ENCODE data around the gene LZTR1. TPM values are rescaled to one million over a fixed set of nuclear protein-coding genes. Genes with fewer than 3 reads are reported as not detected.

Gene LZTR1
- total RNA-seq, 2 experiments from 2014 or later, result 48.4 to 51.3 TPM

DNA sequence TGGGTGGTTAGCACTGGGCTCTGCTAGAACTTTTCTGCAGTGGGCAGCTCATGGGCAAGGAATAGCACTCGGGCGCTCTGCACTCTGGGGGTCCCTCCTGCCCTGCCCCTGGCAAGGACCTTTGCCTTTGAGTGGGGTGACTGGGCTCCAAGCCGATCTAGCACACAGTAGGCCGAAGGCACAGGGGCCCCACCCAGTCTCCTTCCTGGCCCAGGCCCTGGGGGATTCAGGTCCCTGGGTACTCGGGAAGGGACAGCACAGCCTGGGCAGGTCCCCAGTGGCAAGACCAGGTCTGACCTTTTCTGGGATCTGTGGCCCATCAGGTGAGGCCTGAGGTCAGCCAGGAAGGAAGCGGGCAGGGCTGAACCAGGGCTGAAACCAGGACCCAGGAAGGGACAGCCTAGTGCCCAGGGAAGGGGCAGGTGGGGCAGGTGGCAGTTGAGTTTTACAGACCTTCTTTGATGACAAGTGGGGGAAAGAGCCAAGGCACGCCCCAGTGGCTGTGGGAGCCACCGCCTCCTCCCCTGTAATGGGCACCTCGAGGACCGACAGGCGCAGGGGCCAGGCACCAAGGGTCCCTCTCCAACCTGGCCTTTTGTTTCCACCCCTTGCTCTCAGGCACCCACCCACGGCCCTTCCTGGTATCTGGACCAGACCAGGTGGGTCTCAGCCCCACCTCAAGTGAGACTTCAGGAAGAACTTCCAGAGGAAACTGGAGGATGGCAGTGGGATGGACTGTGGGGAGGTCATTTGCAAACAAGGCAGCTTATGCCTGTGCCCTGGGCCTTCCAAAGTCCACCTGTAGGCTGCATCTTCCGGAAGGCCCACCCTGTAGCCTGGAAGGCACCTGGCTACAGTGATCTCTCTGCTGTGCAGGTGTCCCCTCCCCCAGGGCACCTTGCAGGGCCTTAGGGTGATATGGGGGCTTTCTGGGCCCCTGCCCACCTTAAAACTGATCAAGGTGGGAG is 15.9 kb upstream of the LZTR1 start:
- Histone ChIP-seq H3K4me1 (ENCODE audit: insufficient read depth, low read length) (peaks cover 24% of the 10 kb centered on the region), H3K27ac (ENCODE audit: low read depth in 1 of 2, low read length in 2 of 2) (no peak overlapping the region), H3K9me3 (ENCODE audit: control insufficient read depth in 1 of 2, insufficient read depth in 1 of 2, low read length in 2 of 2) (no peaks in the 10 kb centered on the region), H3K27me3 (ENCODE audit: control insufficient read depth in 1 of 2, insufficient read depth in 2 of 2, low read length in 2 of 2) (peaks cover 2 to 8% of the 10 kb centered on the region in 2 experiments), H3K4me3 (ENCODE audit: low read length) (no peak overlapping the region), H3K36me3 (ENCODE audit: insufficient read depth, low read length) (no peaks in the 10 kb centered on the region)
- H3K4me3 Mint-ChIP-seq, result peak overlapping the region; percentile 51
- ChIA-PET POLR2A (no interaction called here), CTCF (no interaction called here)
- H3K9me3 Mint-ChIP-seq, result no peaks in the 10 kb centered on the region
- H3K36me3 Mint-ChIP-seq (ENCODE audit: low read depth), result no peaks in the 10 kb centered on the region
- H3K27ac Mint-ChIP-seq, result no peak overlapping the region
- peaks cover 11% of the 10 kb centered on the region for H3K4me1 Mint-ChIP-seq (ENCODE audit: low read depth)
- intact Hi-C loops (cut with DNase I, micrococcal nuclease), result no loop called here
- peaks cover 17% of the 10 kb centered on the region for H3K27me3 Mint-ChIP-seq
- TF ChIP-seq, protein P1, sequence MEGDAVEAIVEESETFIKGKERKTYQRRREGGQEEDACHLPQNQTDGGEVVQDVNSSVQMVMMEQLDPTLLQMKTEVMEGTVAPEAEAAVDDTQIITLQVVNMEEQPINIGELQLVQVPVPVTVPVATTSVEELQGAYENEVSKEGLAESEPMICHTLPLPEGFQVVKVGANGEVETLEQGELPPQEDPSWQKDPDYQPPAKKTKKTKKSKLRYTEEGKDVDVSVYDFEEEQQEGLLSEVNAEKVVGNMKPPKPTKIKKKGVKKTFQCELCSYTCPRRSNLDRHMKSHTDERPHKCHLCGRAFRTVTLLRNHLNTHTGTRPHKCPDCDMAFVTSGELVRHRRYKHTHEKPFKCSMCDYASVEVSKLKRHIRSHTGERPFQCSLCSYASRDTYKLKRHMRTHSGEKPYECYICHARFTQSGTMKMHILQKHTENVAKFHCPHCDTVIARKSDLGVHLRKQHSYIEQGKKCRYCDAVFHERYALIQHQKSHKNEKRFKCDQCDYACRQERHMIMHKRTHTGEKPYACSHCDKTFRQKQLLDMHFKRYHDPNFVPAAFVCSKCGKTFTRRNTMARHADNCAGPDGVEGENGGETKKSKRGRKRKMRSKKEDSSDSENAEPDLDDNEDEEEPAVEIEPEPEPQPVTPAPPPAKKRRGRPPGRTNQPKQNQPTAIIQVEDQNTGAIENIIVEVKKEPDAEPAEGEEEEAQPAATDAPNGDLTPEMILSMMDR (IDR thresholded peaks at IDR 0.05), result no peak
- DNase-seq (no peak), ATAC-seq (ENCODE audit: poor library complexity) (no peak)

DNA sequence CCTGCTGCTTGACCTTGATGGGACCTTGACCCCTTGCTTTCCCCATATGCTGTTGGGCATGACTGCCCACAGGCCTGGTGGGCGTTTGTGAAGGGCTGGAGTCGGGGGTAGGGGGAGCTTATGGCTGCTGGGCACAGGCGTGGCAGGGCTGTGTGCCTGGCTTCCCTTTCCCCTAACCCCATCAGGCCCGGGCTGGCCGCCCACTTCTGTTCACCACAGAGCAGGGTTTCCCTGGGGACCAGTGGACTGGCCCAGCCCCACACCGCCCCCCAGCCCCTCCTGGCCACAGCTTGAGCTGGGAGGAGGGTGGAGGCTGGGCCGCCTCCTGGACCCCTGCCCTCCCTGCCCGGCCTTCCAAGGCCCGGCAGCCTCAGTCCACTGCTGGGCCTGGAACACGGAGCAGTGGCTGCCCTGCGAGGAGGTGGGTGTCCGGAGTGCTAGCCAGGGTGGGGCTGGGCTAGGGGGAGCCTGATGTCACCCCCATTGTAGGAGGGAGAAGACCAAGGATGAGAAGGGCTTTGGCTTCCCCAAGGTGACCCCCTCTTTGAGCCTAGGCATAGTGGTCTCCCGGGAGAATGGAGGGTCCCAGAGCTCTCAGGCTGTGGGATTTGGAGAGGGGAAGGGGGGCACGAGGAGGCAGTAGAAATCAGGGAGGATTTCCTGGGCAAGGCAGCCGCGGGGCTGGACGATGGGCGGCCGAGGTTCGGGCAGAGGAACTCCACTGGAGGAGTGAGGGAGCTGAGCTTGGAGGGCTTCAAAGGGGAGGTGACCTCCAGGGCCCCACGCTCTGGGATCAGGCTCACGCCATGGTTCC is 15.0 kb upstream of the LZTR1 start, which contains the start of gene AIFM3:
AIFM3 (plus strand) TSS at position 373 of the 814 bp plus-strand sequence. CDS start 690 bp downstream, outside the sequence.
- ATAC-seq (ENCODE audit: poor library complexity), result no peak
- peaks cover 11% of the 10 kb centered on the region for H3K27me3 Mint-ChIP-seq
- intact Hi-C loops (cut with DNase I, micrococcal nuclease), result no loop called here
- no peak within 1 kb of the TSS for H3K27ac Mint-ChIP-seq
- no peak within 1 kb of the TSS for H3K4me3 Mint-ChIP-seq
- TF ChIP-seq, protein P1 (IDR thresholded peaks at IDR 0.05), result no peak
- H3K4me1 ChIP-seq (ENCODE audit: insufficient read depth, low read length), result peaks cover 20% of the 10 kb centered on the region
- H3K9me3 Mint-ChIP-seq, result no peaks in the 10 kb centered on the region
- H3K36me3 Mint-ChIP-seq (ENCODE audit: low read depth), result no peaks in the 10 kb centered on the region
- DNase-seq, result no peak
- H3K36me3 ChIP-seq (ENCODE audit: insufficient read depth, low read length), result no peaks in the 10 kb centered on the region
- H3K4me1 Mint-ChIP-seq (ENCODE audit: low read depth), result peaks cover 6% of the 10 kb centered on the region
- ChIA-PET CTCF (no interaction called here), POLR2A (no interaction called here)
- H3K27ac ChIP-seq (ENCODE audit: low read depth in 1 of 2, low read length in 2 of 2), result no peak within 1 kb of the TSS
- H3K9me3 ChIP-seq (ENCODE audit: control insufficient read depth in 1 of 2, insufficient read depth in 1 of 2, low read length in 2 of 2), result no peaks in the 10 kb centered on the region
- H3K4me3 ChIP-seq (ENCODE audit: low read length), result no peak within 1 kb of the TSS
- peaks cover 2 to 8% of the 10 kb centered on the region in 2 experiments for H3K27me3 ChIP-seq (ENCODE audit: control insufficient read depth in 1 of 2, insufficient read depth in 2 of 2, low read length in 2 of 2)

DNA sequence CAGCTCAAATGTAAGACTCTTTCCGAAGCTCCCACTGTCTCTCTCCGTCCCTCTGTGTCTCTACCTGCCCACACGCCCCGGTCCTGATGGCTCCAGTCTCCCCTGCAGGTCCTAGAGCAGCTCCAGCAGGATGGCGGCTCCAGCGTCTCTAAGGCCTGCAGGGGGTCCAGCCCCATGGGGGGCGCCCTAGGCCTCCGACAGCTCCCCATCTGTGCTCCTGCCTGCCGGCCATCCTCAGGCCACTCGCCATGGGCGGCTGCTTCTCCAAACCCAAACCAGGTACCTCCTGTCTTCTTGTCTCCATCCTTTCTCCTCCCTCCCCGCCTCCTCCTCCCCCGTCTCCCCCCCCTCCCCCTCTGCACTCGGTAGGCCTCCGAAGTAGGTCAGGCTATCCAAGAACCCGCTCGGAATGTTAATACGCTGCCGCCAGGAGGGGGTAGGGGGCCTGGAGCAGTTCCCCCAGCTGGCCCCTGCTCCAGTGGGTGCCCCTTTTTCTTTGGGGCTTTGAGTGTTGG is 14.3 kb upstream of the LZTR1 start:
- H3K4me1 ChIP-seq (ENCODE audit: insufficient read depth, low read length), result peaks cover 20% of the 10 kb centered on the region
- no peak overlapping the region for H3K27ac ChIP-seq (ENCODE audit: low read depth in 1 of 2, low read length in 2 of 2)
- ATAC-seq (ENCODE audit: poor library complexity) (no peak), DNase-seq (peak in 1 of 14 experiments; percentile 13)
- no peak overlapping the region for H3K4me3 Mint-ChIP-seq
- peaks cover 2 to 8% of the 10 kb centered on the region in 2 experiments for H3K27me3 ChIP-seq (ENCODE audit: control insufficient read depth in 1 of 2, insufficient read depth in 2 of 2, low read length in 2 of 2)
- intact Hi-C loops (cut with DNase I, micrococcal nuclease), result no loop called here
- peaks cover 5% of the 10 kb centered on the region for H3K4me1 Mint-ChIP-seq (ENCODE audit: low read depth)
- H3K9me3 ChIP-seq (ENCODE audit: control insufficient read depth in 1 of 2, insufficient read depth in 1 of 2, low read length in 2 of 2), result no peaks in the 10 kb centered on the region
- no peaks in the 10 kb centered on the region for H3K9me3 Mint-ChIP-seq
- CTCF ChIA-PET, result no interaction called here
- POLR2A ChIA-PET, result no interaction called here
- H3K27ac Mint-ChIP-seq, result no peak overlapping the region
- TF ChIP-seq, protein P1 (IDR thresholded peaks at IDR 0.05), result no peak
- H3K4me3 ChIP-seq (ENCODE audit: low read length), result no peak overlapping the region
- peaks cover 11% of the 10 kb centered on the region for H3K27me3 Mint-ChIP-seq
- H3K36me3 Mint-ChIP-seq (ENCODE audit: low read depth), result no peaks in the 10 kb centered on the region
- no peaks in the 10 kb centered on the region for H3K36me3 ChIP-seq (ENCODE audit: insufficient read depth, low read length)

Data from CD4-positive, alpha-beta T cell (primary cell).